MCF 10A (cell line): Measurements from ENCODE around the gene DYNC1H1. TPM values are rescaled to one million over a fixed set of nuclear protein-coding genes. Genes with fewer than 3 reads are reported as not detected.

Experiments
- BruUV-seq: library from RNA; stranded (reverse); fragments of 400-500 nt; replicated peaks from 2 replicates; lab custom pipeline; 2021; lab: Mats Ljungman, UMichigan
- CTCF ChIA-PET: fragments of 300-600 bp; sonication (Branson Sonifier 250); formaldehyde crosslinking; extraction: SDS; loops from one replicate; lab custom pipeline; 2021; ENCODE audit warnings: antibody characterized with exemption, inconsistent platforms; lab: Yijun Ruan, JAX
- POLR2A ChIA-PET: fragments of 300-600, 350-650 bp; sonication (Branson Sonifier 250); formaldehyde crosslinking; extraction: SDS; loops from one replicate; lab custom pipeline; 2020; ENCODE audit warnings: antibody characterized with exemption, inconsistent platforms; lab: Yijun Ruan, JAX
- DNase-seq: peaks from one replicate; pipeline ENCODE4 v3.0.0-alpha.2; 2018; ENCODE audit not compliant: unreplicated experiment
- H3K27ac Mint-ChIP-seq: one replicate; pipeline ENCODE4 v1.8.0; 2022; ENCODE audit warnings: mild to moderate bottlenecking, low read depth, mixed read lengths; ENCODE audit not compliant: unreplicated experiment
- H3K27me3 Mint-ChIP-seq: one replicate; pipeline ENCODE4 v1.8.0; 2022; ENCODE audit warnings: mixed read lengths; ENCODE audit not compliant: insufficient read depth, unreplicated experiment
- H3K36me3 Mint-ChIP-seq: one replicate; pipeline ENCODE4 v1.8.0; 2022; ENCODE audit warnings: mild to moderate bottlenecking, moderate library complexity, mixed read lengths; ENCODE audit not compliant: insufficient read depth, unreplicated experiment
- H3K4me1 Mint-ChIP-seq: one replicate; pipeline ENCODE4 v1.8.0; 2022; ENCODE audit warnings: mixed read lengths; ENCODE audit not compliant: insufficient read depth, unreplicated experiment
- H3K4me3 Mint-ChIP-seq: one replicate; pipeline ENCODE4 v1.8.0; 2022; ENCODE audit warnings: mild to moderate bottlenecking, moderate library complexity, mixed read lengths; ENCODE audit not compliant: unreplicated experiment
- H3K9me3 Mint-ChIP-seq: one replicate; pipeline ENCODE4 v1.8.0; 2022; ENCODE audit warnings: mixed read lengths; ENCODE audit not compliant: unreplicated experiment
- CTCF ChIP-seq: fragments of 200-600 bp; IDR thresholded peaks from one replicate; pipeline ENCODE4 v1.8.0; 2022; ENCODE audit warnings: antibody characterized with exemption, mild to moderate bottlenecking; ENCODE audit not compliant: unreplicated experiment
- intact Hi-C: fragments of 100-400 bp; cut with micrococcal nuclease; formaldehyde crosslinking; loops from 2 replicates; pipeline ENCODE4 v1.14.1; 2022
- total RNA-seq: library from RNA; stranded (reverse); gene quantifications from 2 replicates; pipeline ENCODE4 v1.2.3, GENCODE V29; 2022

Gene DYNC1H1
- total RNA-seq, 1 experiment from 2014 or later: 704 TPM

GRCh38 chr14:102019006-102019540 lies 54.7 kb downstream of the DYNC1H1 start:
- intact Hi-C loops: no loop called here
- no peak for TF ChIP-seq CTCF
- peaks cover 100% of the 10 kb centered on the region for H3K36me3 Mint-ChIP-seq
- H3K27ac Mint-ChIP-seq: no peak overlapping the region
- DNase-seq: no peak
- H3K9me3 Mint-ChIP-seq: no peaks in the 10 kb centered on the region
- no TSS peak for BruUV-seq
- H3K4me1 Mint-ChIP-seq: no peaks in the 10 kb centered on the region
- no peak overlapping the region for H3K4me3 Mint-ChIP-seq
- H3K27me3 Mint-ChIP-seq: no peaks in the 10 kb centered on the region
- CTCF ChIA-PET: interaction anchor here (0.6 to 1.2 kb wide), 3 partner anchors 14 to 303 kb away, joined by 3 to 5 read pairs (median 3); no protein-coding TSS in a partner anchor
- POLR2A ChIA-PET: interaction anchor here (1.0 kb wide), 1 partner anchor 11 kb away, joined by 4 read pairs; no protein-coding TSS in a partner anchor

GRCh38 chr14:102020058-102020971 lies 55.9 kb downstream of the DYNC1H1 start:
- POLR2A ChIA-PET: interaction anchor here (1.0 kb wide), 1 partner anchor 10 kb away, joined by 4 read pairs; no protein-coding TSS in a partner anchor
- no peak overlapping the region for H3K4me3 Mint-ChIP-seq
- no peaks in the 10 kb centered on the region for H3K27me3 Mint-ChIP-seq
- H3K36me3 Mint-ChIP-seq: peaks cover 98% of the 10 kb centered on the region
- intact Hi-C loops: no loop called here
- CTCF ChIA-PET: interaction anchor here (0.6 to 1.2 kb wide), 2 partner anchors 42 to 302 kb away, joined by 3 to 5 read pairs; no protein-coding TSS in a partner anchor
- BruUV-seq: no TSS peak
- no peaks in the 10 kb centered on the region for H3K9me3 Mint-ChIP-seq
- DNase-seq: no peak
- TF ChIP-seq CTCF: no peak
- no peaks in the 10 kb centered on the region for H3K4me1 Mint-ChIP-seq
- H3K27ac Mint-ChIP-seq: peak overlapping the region; percentile 42

- ChIA-PET POLR2A (interaction anchor here (0.7 to 1.0 kb wide), 2 partner anchors 12 to 24 kb away, joined by 3 read pairs; no protein-coding TSS in a partner anchor), CTCF (interaction anchor here (0.6 to 4.3 kb wide), 2 partner anchors 66 kb away, joined by 3 to 20 read pairs; no protein-coding TSS in a partner anchor)
- H3K27me3 Mint-ChIP-seq: no peaks in the 10 kb centered on the region
- H3K27ac Mint-ChIP-seq: peak overlapping the region; percentile 92
- no peak for TF ChIP-seq CTCF
- no peak for DNase-seq
- no TSS peak for BruUV-seq
- H3K4me3 Mint-ChIP-seq: no peak overlapping the region
- H3K36me3 Mint-ChIP-seq: peaks cover 97% of the 10 kb centered on the region
- peaks cover 29% of the 10 kb centered on the region for H3K4me1 Mint-ChIP-seq
- no peaks in the 10 kb centered on the region for H3K9me3 Mint-ChIP-seq
- intact Hi-C loops: no loop called here
Observed at GRCh38 chr14:102026934-102027333, 62.6 kb downstream of the DYNC1H1 start.

- H3K9me3 Mint-ChIP-seq: no peaks in the 10 kb centered on the region
- CTCF ChIA-PET: interaction anchor here (4.3 kb wide), 1 partner anchor 67 kb away, joined by 20 read pairs; no protein-coding TSS in a partner anchor
- BruUV-seq: no TSS peak
- POLR2A ChIA-PET: interaction anchor here (1.0 to 2.0 kb wide), 4 partner anchors 54 to 112 kb away, joined by 4 to 7 read pairs (median 4); partner anchors contain the start of gene WDR20
- no peaks in the 10 kb centered on the region for H3K27me3 Mint-ChIP-seq
- H3K36me3 Mint-ChIP-seq: peaks cover 97% of the 10 kb centered on the region
- H3K4me3 Mint-ChIP-seq: no peak overlapping the region
- peak overlapping the region; percentile 90 for H3K27ac Mint-ChIP-seq
- no peak for DNase-seq
- TF ChIP-seq CTCF: no peak
- peaks cover 29% of the 10 kb centered on the region for H3K4me1 Mint-ChIP-seq
- intact Hi-C loops: loop anchor here (2.0 kb wide), 2 partner anchors 63 to 69 kb away; partner anchors contain the start of gene DYNC1H1
Observed at GRCh38 chr14:102027951-102028350, 63.6 kb downstream of the DYNC1H1 start.
